Upper lobe of right lung (tissue), 1 donor: Measurements from ENCODE around the gene ZNF862. TPM values are rescaled to one million over a fixed set of nuclear protein-coding genes. Genes with fewer than 3 reads are reported as not detected.

ENCODE experiments used
- ATAC-seq: fragments of 200-7000 bp; cut with Tn5 transposase; one replicate; pipeline ENCODE4 v1.9.1; 2020; ENCODE audit warnings: mild to moderate bottlenecking, moderate library complexity
- DNase-seq: peaks from one replicate; pipeline ENCODE4 v3.0.0-alpha.2; 2020
- H3K27ac ChIP-seq: fragments of 200-600 bp; one replicate; pipeline ENCODE4 v1.8.0; 2022
- H3K27me3 ChIP-seq: fragments of 200-600 bp; one replicate; pipeline ENCODE4 v1.8.0; 2022; ENCODE audit warnings: mild to moderate bottlenecking
- H3K36me3 ChIP-seq: fragments of 200-600 bp; one replicate; pipeline ENCODE4 v1.8.0; 2022
- H3K4me1 ChIP-seq: fragments of 200-600 bp; one replicate; pipeline ENCODE4 v1.8.0; 2022
- H3K4me3 ChIP-seq: fragments of 200-600 bp; one replicate; pipeline ENCODE4 v1.8.0; 2022; ENCODE audit warnings: mild to moderate bottlenecking
- H3K9me3 ChIP-seq: fragments of 200-600 bp; one replicate; pipeline ENCODE4 v1.8.0; 2022
- intact Hi-C: fragments of 100-400 bp; cut with DNase I; formaldehyde crosslinking; loops from one replicate; pipeline ENCODE4 v1.11.0; 2022
- total RNA-seq: library from RNA; stranded (reverse); fragmentation: NEBNext Ultra II Directional; extraction: Animal tissue kit (Norgen Biotek cat#: 25700); gene quantifications from one replicate; pipeline ENCODE4 v1.2.1, GENCODE V29; 2021
- TF ChIP-seq, protein P1 (sequence below): fragments of 200-600 bp; IDR thresholded peaks from one replicate; pipeline ENCODE4 v1.8.0; 2022; ENCODE audit warnings: antibody characterized with exemption
- donor health status: DM: no; HTN: yes; CAD: no; lungs with severe emphysema.

The ZNF862 gene
- total RNA-seq, 1 donor from 2014 or later, result 14.6 TPM

DNA sequence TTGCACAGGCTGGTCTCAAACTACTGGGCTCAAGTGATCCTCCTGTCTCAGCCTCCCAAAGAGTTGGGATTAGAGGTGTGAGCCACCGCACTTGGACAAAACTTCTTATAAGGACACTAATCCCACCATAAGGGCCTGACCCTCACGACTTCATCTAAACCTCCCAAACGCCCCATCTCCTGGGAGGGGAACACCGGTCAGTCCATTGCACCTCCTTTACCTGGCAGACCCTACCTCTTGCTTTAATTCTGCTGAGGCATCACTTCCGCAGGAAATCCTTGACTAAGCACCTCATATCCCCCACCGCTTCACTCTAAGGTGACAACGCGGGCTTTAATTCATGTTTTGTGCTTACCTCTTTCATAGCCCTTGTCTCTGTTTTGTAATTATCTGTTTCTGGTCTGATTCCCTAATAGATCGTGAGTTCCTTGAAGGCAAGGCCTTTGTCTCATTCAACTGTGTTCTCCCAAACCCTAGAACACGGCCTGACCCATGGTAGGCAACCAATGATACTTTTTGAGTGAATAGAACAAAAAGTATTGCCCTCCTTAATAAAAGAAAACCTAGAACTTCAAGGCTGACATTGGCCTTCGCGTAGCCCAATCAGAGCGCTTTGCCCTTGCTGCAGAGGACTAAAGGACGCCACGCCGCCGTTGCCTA lies 481 bp upstream of the ZNF862 start:
- no peak overlapping the region for H3K27ac ChIP-seq
- no peaks in the 10 kb centered on the region for H3K9me3 ChIP-seq
- H3K36me3 ChIP-seq, result no peaks in the 10 kb centered on the region
- DNase-seq (peak; percentile 19), ATAC-seq (no peak)
- TF ChIP-seq, protein P1, sequence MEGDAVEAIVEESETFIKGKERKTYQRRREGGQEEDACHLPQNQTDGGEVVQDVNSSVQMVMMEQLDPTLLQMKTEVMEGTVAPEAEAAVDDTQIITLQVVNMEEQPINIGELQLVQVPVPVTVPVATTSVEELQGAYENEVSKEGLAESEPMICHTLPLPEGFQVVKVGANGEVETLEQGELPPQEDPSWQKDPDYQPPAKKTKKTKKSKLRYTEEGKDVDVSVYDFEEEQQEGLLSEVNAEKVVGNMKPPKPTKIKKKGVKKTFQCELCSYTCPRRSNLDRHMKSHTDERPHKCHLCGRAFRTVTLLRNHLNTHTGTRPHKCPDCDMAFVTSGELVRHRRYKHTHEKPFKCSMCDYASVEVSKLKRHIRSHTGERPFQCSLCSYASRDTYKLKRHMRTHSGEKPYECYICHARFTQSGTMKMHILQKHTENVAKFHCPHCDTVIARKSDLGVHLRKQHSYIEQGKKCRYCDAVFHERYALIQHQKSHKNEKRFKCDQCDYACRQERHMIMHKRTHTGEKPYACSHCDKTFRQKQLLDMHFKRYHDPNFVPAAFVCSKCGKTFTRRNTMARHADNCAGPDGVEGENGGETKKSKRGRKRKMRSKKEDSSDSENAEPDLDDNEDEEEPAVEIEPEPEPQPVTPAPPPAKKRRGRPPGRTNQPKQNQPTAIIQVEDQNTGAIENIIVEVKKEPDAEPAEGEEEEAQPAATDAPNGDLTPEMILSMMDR, result no peak
- intact Hi-C loops, result no loop called here
- H3K4me3 ChIP-seq, result no peak overlapping the region
- no peaks in the 10 kb centered on the region for H3K27me3 ChIP-seq
- peaks cover 6% of the 10 kb centered on the region for H3K4me1 ChIP-seq

DNA sequence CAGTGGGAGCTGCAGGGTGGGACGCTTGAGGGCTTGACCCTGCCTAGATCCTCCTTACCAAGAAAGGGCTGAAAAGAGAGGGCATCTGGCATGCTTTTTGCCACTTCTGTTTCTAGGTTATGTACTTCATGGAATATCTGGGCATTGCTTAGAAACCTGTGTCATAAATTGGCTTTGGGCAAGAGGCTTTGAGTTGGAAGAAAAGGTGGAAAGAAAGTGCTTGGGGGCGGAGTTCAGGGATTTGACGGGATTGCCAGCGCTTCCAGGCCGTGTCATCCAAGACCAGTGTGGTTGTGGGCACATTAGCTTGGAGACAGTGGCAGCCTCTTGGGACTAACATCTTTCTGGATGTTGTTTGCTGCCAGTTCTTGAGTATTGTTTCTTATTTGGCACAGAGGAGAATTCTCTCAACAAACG lies 825 bp downstream of the ZNF862 start:
- TF ChIP-seq, protein P1, result no peak
- intact Hi-C loops, result no loop called here
- no peaks in the 10 kb centered on the region for H3K27me3 ChIP-seq
- no peak for DNase-seq
- peak overlapping the region; percentile 86 for H3K4me3 ChIP-seq
- ATAC-seq, result no peak
- H3K36me3 ChIP-seq, result no peaks in the 10 kb centered on the region
- peak overlapping the region; percentile 87 for H3K27ac ChIP-seq
- peaks cover 6% of the 10 kb centered on the region for H3K4me1 ChIP-seq
- H3K9me3 ChIP-seq, result no peaks in the 10 kb centered on the region

DNA sequence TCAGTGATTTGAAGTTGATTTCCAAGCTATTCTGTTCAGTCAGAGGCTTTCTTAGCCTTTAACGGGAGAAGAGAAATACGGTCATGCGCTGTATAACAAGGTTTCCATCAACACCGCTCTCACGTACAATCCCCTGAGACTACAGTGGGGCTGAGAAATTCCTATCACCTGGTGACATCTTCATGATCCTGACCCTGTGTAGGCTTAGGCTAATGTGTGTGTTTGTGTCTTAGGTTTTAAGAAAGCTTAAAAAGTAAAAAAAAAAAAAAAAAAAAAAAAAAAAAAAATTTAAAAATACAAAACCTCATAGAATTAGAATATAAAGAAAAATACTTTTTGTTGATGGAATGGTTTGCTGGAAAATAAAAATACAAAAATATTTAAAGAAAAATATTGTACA lies 1.8 kb downstream of the ZNF862 start:
- Histone ChIP-seq H3K27me3 (no peaks in the 10 kb centered on the region), H3K9me3 (no peaks in the 10 kb centered on the region), H3K4me1 (peaks cover 6% of the 10 kb centered on the region), H3K4me3 (no peak overlapping the region), H3K27ac (no peak overlapping the region), H3K36me3 (no peaks in the 10 kb centered on the region)
- DNase-seq, result no peak
- no peak for ATAC-seq
- intact Hi-C loops, result no loop called here
- TF ChIP-seq, protein P1, result no peak

DNA sequence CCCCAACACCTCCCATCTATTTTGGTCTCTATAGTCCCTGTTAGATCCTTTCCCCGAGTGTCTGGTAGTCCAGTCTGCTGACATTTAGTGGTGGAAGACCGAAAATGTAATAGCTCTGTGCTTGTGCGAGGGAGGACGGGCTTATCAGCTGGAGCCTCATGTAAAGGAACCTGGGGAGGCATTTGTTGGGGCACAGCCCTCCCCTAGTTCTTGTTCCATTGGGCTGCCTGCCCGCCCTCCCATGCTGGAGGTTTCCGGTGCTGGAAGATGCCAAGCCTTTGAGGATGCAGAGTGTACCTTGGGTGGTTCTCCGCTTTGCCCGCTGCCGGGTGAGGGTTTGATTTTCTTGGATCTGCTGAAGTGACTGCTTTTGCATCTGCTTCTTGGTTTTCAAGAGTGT lies 5.4 kb downstream of the ZNF862 start:
- H3K27ac ChIP-seq, result no peak overlapping the region
- DNase-seq, result no peak

DNA sequence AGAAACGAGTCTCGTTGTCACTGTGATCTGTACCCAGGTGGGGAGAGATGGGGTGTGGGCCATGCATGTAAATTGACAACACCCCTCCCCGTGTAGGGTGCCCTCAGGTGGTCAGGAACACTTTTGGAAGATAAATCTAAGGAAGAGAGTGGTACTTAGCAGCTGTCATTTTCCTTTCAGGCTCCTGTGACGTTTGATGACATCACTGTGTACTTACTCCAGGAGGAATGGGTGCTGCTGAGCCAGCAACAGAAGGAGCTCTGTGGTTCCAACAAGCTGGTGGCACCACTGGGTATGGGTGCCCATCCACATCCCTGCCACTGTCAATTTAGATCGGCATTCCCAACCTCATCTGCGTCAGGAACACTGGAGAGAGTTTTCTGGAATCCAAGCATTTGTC lies 6.3 kb downstream of the ZNF862 start:
- Histone ChIP-seq H3K4me1 (peaks cover 3% of the 10 kb centered on the region), H3K4me3 (no peak overlapping the region), H3K27me3 (no peaks in the 10 kb centered on the region), H3K9me3 (no peaks in the 10 kb centered on the region), H3K27ac (no peak overlapping the region), H3K36me3 (peaks cover 14% of the 10 kb centered on the region)
- ATAC-seq (no peak), DNase-seq (no peak)
- intact Hi-C loops, result no loop called here
- TF ChIP-seq, protein P1, result no peak

More for the DNA sequence above, 5.4 kb downstream of the ZNF862 start:
- intact Hi-C loops, result no loop called here
- H3K4me1 ChIP-seq, result peaks cover 6% of the 10 kb centered on the region
- no peak for ATAC-seq
- peaks cover 10% of the 10 kb centered on the region for H3K36me3 ChIP-seq
- no peak overlapping the region for H3K4me3 ChIP-seq
- no peaks in the 10 kb centered on the region for H3K27me3 ChIP-seq
- no peaks in the 10 kb centered on the region for H3K9me3 ChIP-seq
- TF ChIP-seq, protein P1, result no peak
